Embryonic facial prominence (tissue), 1 donor: Measurements from ENCODE around the gene CORO7.
A peak's percentile ranks its signal among the peaks of the same experiment; 100 is the strongest.

Source experiments
- DNase-seq: peaks from one replicate; pipeline ENCODE4 v3.0.0-alpha.2; 2016; ENCODE audit errors: extremely low spot score

Gene CORO7

GRCh38 chr16:4416200-4417032 is at the start of gene CORO7:
CORO7 (minus strand) TSS chr16:4416596; CDS start chr16:4416518, 78 bp downstream.
- peak; percentile 84 for DNase-seq

GRCh38 chr16:4463522-4464163 is 47.2 kb upstream of the CORO7 start:
- no peak for DNase-seq

GRCh38 chr16:4461250-4462085 is 45.1 kb upstream of the CORO7 start:
- no peak for DNase-seq

- DNase-seq = no peak
Observed at GRCh38 chr16:4460936-4461249, 44.5 kb upstream of the CORO7 start.

GRCh38 chr16:4455951-4456350 is 39.6 kb upstream of the CORO7 start:
- DNase-seq = no peak

- no peak for DNase-seq
Observed at GRCh38 chr16:4455081-4455480, 38.7 kb upstream of the CORO7 start.

- no peak for DNase-seq
Observed at GRCh38 chr16:4454623-4455022, 38.2 kb upstream of the CORO7 start.

GRCh38 chr16:4452674-4453073 is 36.3 kb upstream of the CORO7 start:
- DNase-seq = no peak

- no peak for DNase-seq
Observed at GRCh38 chr16:4450931-4451519, 34.6 kb upstream of the CORO7 start.

GRCh38 chr16:4450430-4450829 is 34.0 kb upstream of the CORO7 start:
- no peak for DNase-seq

GRCh38 chr16:4443986-4444385 is 27.6 kb upstream of the CORO7 start:
- no peak for DNase-seq

GRCh38 chr16:4443271-4443670 is 26.9 kb upstream of the CORO7 start:
- DNase-seq = no peak

- no peak for DNase-seq
Observed at GRCh38 chr16:4442371-4442770, 26.0 kb upstream of the CORO7 start.

GRCh38 chr16:4437366-4437765 is 21.0 kb upstream of the CORO7 start:
- no peak for DNase-seq

GRCh38 chr16:4435337-4436067 is 19.1 kb upstream of the CORO7 start:
- DNase-seq = no peak

GRCh38 chr16:4433914-4434787 is 17.8 kb upstream of the CORO7 start:
- DNase-seq = no peak

- DNase-seq = no peak
Observed at GRCh38 chr16:4433228-4433627, 16.8 kb upstream of the CORO7 start.

- DNase-seq = no peak
Observed at GRCh38 chr16:4431023-4431422, 14.6 kb upstream of the CORO7 start.

- DNase-seq = no peak
Observed at GRCh38 chr16:4428500-4428899, 12.1 kb upstream of the CORO7 start.

- DNase-seq = no peak
Observed at GRCh38 chr16:4426722-4427372, 10.5 kb upstream of the CORO7 start.
